SH-SY5Y (cell line): ENCODE results near the gene PIN1.

Experiments used
- GATA2 ChIP-seq: IDR thresholded peaks from 2 replicates; pipeline ENCODE4 v1.6.1; 2011; ENCODE audit warnings: mild to moderate bottlenecking, low read depth, low read length
- GATA3 ChIP-seq: IDR thresholded peaks from 2 replicates; pipeline ENCODE4 v1.6.1; 2011; ENCODE audit warnings: low read depth, mild to moderate bottlenecking, low read length, moderate library complexity

DNA sequence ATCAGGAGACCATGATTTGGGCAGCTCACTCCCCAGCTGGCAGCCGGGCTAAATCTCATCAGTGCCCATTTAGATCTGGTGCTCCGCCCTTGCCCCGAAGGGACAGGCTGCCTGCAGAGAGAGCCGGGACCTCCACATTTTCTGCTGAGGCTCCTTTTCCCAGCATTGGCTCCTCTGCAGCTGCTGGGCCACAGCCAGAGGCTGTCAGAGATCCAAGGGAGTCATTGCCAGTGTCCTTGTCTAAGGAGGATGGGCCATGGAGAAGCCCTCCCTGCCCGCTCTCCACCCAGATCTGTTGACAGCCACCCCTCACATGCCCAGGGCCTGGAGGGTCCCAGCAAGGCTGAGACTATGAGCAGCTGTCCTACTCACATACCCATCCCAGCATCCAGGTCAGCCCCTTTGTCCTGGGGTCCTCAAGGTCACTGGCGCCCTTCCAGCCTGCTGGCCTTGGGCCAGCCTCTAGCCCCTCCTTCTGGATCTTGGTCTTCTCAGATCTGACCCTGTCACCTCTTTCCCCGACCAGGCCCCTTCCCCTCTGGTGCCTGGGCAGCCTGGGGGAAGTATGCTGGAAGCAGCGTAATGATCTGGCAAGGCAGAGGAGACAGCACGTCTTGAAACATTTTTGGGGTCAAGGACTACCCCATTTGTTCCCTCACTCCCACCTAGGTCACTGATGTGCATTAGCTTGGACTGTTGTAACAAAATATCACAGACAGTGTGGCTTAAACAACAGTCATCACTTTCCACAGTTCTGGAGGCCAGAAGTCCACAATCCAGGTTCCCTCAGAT, 7.9 kb downstream of the PIN1 start:
- no peak for TF ChIP-seq GATA2
- no peak for TF ChIP-seq GATA3
